Endothelial cell of umbilical vein (primary cell): ENCODE data around the gene ATP9B.

Experiments
- JUN ChIP-seq: IDR thresholded peaks from 2 replicates; pipeline ENCODE4 v1.6.1; 2011; ENCODE audit warnings: borderline replicate concordance, low read depth; ENCODE audit not compliant: insufficient read length, insufficient read depth
- MYC ChIP-seq: IDR thresholded peaks from one replicate; pipeline ENCODE4 v1.6.1; 2011; ENCODE audit warnings: mild to moderate bottlenecking, low read depth, low read length
- TF ChIP-seq, protein P1 (sequence below), 2 donors: IDR thresholded peaks; 1 replicate in 1 of 2; 2 replicates in 1 of 2; pipeline ENCODE4 v1.5.1; 2011; ENCODE audit warnings: low read length in 2 of 2, mild to moderate bottlenecking in 2 of 2, moderate library complexity in 2 of 2, control low read depth in 1 of 2, inconsistent platforms in 1 of 2, low read depth in 1 of 2; ENCODE audit not compliant: insufficient read depth in 1 of 2; ENCODE audit errors: extremely low read depth in 1 of 2

DNA sequence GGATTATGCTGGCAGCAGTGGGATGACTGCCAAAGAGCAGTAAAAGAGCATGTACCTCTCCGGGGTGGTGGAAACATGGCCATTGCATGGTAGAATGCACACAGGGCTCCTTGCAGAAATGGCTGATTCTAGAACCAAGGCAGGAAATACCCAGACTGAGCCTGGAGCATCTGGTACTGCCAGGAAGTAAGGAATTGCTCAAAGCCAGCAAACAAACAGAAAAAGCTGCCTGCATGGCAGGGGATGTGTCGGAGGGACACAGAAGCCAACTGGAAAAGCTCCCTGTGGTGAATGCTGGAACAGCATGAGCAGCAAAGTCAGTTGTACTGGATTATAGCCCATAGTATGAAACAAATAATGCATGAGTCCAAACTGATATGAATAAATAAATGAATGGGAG lies 248.5 kb downstream of the ATP9B start:
- TF ChIP-seq, protein P1, sequence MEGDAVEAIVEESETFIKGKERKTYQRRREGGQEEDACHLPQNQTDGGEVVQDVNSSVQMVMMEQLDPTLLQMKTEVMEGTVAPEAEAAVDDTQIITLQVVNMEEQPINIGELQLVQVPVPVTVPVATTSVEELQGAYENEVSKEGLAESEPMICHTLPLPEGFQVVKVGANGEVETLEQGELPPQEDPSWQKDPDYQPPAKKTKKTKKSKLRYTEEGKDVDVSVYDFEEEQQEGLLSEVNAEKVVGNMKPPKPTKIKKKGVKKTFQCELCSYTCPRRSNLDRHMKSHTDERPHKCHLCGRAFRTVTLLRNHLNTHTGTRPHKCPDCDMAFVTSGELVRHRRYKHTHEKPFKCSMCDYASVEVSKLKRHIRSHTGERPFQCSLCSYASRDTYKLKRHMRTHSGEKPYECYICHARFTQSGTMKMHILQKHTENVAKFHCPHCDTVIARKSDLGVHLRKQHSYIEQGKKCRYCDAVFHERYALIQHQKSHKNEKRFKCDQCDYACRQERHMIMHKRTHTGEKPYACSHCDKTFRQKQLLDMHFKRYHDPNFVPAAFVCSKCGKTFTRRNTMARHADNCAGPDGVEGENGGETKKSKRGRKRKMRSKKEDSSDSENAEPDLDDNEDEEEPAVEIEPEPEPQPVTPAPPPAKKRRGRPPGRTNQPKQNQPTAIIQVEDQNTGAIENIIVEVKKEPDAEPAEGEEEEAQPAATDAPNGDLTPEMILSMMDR (IDR thresholded peaks at IDR 0.05; ENCODE audit: extremely low read depth in 1 of 2, insufficient read depth in 1 of 2, low read depth in 1 of 2, low read length in 2 of 2), result no peak
- TF ChIP-seq JUN, result no peak
- no peak for TF ChIP-seq MYC
